A172 (cell line): ENCODE measurements around the gene AGMAT. TPM values are rescaled to one million over a fixed set of nuclear protein-coding genes. Genes with fewer than 3 reads are reported as not detected.
A peak's percentile ranks its signal among the peaks of the same experiment; 100 is the strongest.
"Not testable (repeated sequence)": the region's sequence is repeated elsewhere in the genome, so short reads cannot be mapped to it uniquely, and the experiment has no call there.

Experiments used
- DNase-seq: peaks from one replicate; pipeline ENCODE4 v3.0.0-alpha.2; 2015; ENCODE audit warnings: low spot score
- total RNA-seq: library from RNA; depleted of rRNA; stranded (reverse); fragments of >200 nt; shearing (Covaris generic); gene quantifications from 2 replicates; pipeline ENCODE4 v1.2.3, GENCODE V29; 2014

Gene AGMAT
- total RNA-seq, 1 experiment from 2014 or later: not detected

DNA sequence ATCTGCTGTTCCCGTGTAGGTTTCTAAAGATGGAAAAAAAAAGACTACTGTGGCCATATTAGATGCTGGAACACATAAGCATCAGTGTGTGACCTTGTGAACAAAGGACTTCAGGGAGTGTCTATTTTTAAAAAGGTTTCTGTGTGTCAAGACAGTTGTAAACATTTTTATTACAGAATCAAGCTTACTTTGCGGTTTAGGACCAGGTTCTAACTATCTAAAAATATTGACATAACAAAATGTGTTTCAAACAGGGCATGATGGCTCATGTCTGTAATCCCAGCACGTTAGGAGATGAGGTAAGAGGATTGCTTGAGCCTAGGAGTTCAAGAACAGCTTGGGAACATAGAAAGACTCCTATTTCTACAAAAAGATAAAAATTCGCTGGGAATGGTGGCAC lies 25.3 kb upstream of the AGMAT start:
- no peak for DNase-seq

DNA sequence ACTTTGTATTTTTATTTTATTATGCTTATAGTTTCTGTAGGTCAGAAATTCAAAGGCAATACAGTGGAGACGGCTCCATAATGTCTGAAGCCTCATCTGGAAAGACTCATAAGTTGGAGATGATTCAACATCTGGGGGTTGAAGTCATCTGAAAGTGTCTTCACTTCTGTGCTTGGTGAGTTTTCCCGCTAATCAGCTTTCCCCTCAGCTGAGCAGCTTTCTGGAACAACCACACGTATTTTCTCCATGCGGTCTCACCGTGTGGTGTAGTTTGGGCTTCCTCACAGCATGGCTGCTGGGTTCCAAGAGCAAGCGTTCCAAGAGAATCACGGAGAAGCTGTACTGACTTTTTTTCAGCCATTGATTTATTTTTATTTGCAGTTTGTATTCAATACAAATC lies 24.8 kb upstream of the AGMAT start:
- DNase-seq: no peak

- no peak for DNase-seq
These were observed 20.8 kb upstream of the AGMAT start for GRCh38 chr1:15605398-15606383.

DNA sequence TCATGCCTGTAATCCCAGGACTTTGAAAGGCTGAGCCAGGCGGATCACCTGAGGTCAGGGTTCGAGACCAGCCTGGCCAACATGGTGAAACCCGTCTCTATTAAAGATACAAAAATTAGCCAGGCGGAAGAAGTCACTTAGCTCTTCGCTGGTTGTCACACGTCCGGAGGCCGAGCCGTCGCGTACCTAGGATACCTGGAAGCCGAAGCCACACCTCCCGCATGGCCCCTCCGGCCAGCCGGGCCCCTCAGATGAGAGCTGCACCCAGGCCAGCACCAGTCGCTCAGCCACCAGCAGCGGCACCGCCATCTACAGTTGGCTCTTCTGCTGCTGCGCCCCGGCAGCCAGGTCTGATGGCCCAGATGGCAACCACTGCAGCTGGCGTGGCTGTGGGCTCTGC lies 19.5 kb upstream of the AGMAT start:
- DNase-seq: not testable (repeated sequence)

DNA sequence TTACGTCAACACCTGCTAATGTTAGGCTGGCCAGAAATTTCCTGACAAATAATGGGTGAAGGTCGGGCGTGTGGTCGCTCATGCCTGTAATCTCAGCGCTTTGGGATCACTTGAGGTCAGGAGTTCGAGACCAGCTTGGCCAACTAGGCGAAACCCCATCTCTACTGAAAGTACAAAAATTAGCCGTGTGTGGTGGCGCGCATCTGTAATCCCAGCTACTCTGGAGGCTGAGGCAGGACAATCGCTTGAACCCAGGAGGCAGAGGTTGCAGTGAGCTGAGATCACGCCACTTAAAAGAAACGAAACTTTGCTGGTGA lies 19.1 kb upstream of the AGMAT start:
- not testable (repeated sequence) for DNase-seq

GRCh38 chr1:15603050-15603965 lies 18.5 kb upstream of the AGMAT start:
- peak; percentile 81 for DNase-seq

DNA sequence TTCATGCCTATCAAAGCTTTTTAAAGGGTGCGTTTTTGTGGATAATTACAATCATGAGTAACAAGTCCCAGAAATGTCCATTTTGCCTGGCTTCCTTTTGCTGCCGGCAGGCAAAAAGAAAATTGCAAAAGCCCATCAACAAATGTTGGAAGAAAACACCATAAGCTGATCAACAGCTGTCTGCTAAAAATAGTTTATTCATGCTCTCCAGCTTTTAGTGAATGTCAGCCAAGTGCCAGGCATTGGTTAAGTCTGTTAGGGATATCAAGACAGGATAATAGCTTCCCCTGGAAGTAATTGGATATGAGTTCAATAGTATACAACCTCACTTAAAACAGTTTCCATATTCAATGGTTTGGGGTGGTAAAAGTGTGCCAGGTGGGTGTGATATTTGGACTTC lies 13.6 kb upstream of the AGMAT start:
- DNase-seq: no peak

DNA sequence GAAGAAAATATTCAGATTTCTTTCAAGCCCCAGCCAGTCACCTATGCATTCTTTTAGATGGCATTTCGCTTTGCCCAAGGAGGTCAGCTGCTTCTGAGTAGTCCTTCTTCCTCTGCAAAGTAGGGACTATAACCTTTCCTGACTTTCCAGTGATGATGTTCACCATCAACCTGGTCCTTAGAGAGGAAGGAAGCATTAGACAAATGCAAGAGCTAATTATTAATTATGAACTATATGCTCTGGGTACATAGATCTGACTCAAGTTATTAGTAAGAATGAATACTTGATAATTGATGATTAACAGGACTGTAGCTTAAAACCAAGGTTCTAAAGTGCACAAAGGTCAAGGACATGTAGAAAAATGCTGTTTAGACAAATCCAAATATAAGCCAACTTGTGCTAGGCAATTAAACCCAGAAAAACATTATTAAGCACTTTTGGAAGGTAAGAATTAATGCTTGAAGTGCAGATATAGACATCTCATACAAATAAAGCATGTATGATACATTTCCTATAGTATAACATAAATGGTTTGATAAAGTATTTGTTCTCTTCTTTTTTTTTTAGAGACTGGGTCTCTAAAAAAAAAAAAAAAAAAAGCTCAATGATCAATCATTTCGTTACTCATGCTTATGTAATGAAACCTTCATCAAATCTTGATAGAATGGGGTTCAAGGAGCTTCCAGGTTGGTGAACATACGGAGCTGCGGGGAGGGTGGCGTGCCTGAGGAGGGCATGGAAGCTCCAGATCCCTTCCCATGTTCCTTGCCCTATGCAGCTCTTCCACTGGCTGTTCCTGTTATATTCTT lies 11.2 kb upstream of the AGMAT start:
- no peak for DNase-seq

GRCh38 chr1:15592285-15592684 lies 7.4 kb upstream of the AGMAT start:
- no peak for DNase-seq

- DNase-seq: no peak
These were observed 1.7 kb downstream of the AGMAT start for GRCh38 chr1:15583016-15583706.

DNA sequence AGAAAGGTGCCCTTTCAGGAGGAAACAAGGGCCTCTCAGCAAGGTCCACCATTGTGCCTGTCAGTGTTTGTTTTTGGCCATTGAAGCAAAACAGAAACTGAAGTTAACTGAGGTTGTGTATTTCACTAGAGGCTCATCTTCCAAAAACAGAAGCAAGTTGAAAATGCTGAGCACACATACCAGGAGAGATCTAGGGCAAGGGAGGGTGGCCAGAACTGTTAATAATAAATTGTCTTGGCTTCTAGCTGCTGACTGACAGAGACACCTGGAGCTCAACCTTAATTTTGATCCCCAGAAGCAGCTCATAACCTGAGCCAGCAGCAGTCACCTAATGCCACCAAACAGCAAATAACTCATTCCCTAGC lies 5.2 kb downstream of the AGMAT start:
- DNase-seq: no peak

- no peak for DNase-seq
These were observed 5.7 kb downstream of the AGMAT start for GRCh38 chr1:15578921-15579682.

DNA sequence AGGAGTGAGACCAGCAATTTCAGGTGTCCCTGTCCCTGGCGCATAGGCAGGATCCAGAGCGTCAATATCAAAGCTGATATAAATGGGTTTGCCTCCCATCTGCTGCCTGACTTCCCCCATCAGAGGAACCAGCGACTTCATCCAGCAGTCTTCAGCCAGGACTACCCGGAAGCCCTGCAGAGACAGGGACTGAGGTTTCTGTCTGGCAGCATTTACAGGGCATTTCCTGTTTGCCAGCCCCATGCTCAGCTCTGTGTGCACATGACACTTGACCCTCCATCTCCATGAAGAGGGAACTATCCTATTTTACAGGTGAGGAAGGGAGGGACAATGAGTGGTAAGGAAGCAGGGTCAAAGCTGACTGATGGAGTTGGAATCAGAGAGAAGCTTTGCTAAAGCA lies 7.2 kb downstream of the AGMAT start:
- DNase-seq: no peak

DNA sequence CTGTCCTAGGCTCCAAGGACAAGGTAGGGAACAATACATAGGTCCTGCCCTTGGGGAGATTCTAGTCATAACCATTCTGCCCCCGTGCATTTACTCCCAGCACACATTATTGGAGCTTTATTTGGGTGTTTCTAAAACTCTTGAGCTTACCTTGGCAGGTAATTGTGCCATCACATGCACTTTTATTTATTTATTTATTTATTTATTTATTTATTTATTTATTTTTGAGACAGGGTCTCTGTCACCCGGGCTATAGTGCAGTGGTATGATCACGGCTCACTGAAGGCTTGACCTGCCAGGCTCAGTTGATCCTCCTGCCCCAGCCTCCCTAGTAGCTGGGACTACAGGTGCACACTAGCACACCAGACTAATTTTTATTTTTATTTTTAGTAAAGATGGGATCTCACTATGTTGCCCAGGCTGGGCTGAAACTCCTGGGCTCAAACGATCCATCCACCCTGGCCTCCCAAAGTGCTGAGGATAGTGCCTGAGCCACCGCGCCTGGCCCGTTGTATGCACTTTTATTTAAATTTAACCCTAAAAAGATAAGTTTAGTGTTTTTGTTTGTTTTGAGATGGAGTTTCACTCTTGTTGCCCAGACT lies 9.2 kb downstream of the AGMAT start:
- DNase-seq: no peak

GRCh38 chr1:15574741-15575140 lies 10.1 kb downstream of the AGMAT start:
- DNase-seq: no peak

GRCh38 chr1:15573477-15573876 lies 11.4 kb downstream of the AGMAT start:
- DNase-seq: no peak

GRCh38 chr1:15571266-15571665 lies 13.6 kb downstream of the AGMAT start:
- no peak for DNase-seq

- no peak for DNase-seq
These were observed 14.0 kb downstream of the AGMAT start for GRCh38 chr1:15570861-15571260.

DNA sequence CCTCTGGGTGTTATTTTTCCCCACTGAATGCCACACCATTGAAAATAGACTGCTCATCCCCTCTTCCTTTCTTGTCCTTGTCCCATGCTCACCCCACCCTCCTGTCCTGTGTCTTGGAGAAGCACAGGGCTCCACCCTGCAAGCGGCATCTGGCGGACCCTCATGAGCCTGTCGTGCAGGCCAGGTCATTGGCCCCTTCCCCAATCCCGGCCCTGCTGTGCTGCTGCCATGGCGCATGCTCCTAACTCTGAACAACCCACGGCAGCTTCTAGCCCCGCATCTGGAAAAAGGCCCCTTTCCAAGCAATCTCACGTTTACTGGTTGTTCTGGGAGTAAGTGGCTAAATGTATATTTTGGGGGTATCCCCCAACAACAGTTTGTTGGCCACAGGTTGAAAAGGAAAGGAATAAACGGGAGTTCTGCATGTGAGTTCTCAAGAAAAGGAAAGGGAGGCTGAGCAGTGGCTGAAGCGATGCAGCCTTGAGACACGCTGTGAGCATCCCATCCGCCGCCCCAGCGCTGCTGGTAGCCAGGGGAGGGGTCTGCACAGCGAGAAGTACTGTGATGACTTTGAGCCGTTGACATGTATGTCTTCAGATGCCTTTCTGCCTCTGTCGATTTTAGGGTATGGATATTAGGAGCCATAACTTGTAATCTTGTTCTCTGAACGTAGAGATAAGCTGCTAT lies 16.3 kb downstream of the AGMAT start:
- no peak for DNase-seq
